T-helper 22 cell (primary cell): Measurements from ENCODE around the gene GRB14.
"Not testable (repeated sequence)": the region's sequence is repeated elsewhere in the genome, so short reads cannot be mapped to it uniquely, and the experiment has no call there.

ENCODE experiments used
- DNase-seq: peaks from one replicate; pipeline ENCODE4 v3.0.0-alpha.2; 2020; ENCODE audit warnings: low read depth

GRB14 gene

GRCh38 chr2:164495491-164496223 lies 125.6 kb downstream of the GRB14 start:
- no peak for DNase-seq

GRCh38 chr2:164485541-164485940 lies 135.7 kb downstream of the GRB14 start:
- DNase-seq = no peak

- DNase-seq = no peak
Observed at GRCh38 chr2:164479460-164479859, 141.8 kb downstream of the GRB14 start.

- no peak for DNase-seq
Observed at GRCh38 chr2:164478205-164478604, 143.1 kb downstream of the GRB14 start.

- no peak for DNase-seq
Observed at GRCh38 chr2:164474873-164475272, 146.4 kb downstream of the GRB14 start.

GRCh38 chr2:164473021-164473420 lies 148.3 kb downstream of the GRB14 start:
- DNase-seq = no peak

- DNase-seq = not testable (repeated sequence)
Observed at GRCh38 chr2:164465047-164465446, 156.2 kb downstream of the GRB14 start.

- DNase-seq = no peak
Observed at GRCh38 chr2:164464376-164464775, 156.9 kb downstream of the GRB14 start.

- no peak for DNase-seq
Observed at GRCh38 chr2:164458792-164459191, 162.5 kb downstream of the GRB14 start.

- DNase-seq = no peak
Observed at GRCh38 chr2:164457271-164457670, 164.0 kb downstream of the GRB14 start.

- no peak for DNase-seq
Observed at GRCh38 chr2:164456619-164457018, 164.7 kb downstream of the GRB14 start.

- DNase-seq = no peak
Observed at GRCh38 chr2:164453656-164454305, 167.5 kb downstream of the GRB14 start.

GRCh38 chr2:164450278-164450677 lies 171.0 kb downstream of the GRB14 start:
- no peak for DNase-seq

GRCh38 chr2:164449706-164450105 lies 171.6 kb downstream of the GRB14 start:
- no peak for DNase-seq

GRCh38 chr2:164447660-164448059 lies 173.6 kb downstream of the GRB14 start:
- DNase-seq = no peak
